ENCODE results near the gene KCNG2.

Gene KCNG2

GRCh38 chr18:79800371-79801180 lies 2.8 kb downstream of the KCNG2 start:
- DNase-seq: no peak

- DNase-seq: no peak
Measured at GRCh38 chr18:79801217-79801616, 3.5 kb downstream of the KCNG2 start.

- DNase-seq: no peak
Measured at GRCh38 chr18:79801641-79802040, 3.9 kb downstream of the KCNG2 start.

- DNase-seq: no peak
Measured at GRCh38 chr18:79802298-79802697, 4.6 kb downstream of the KCNG2 start.

GRCh38 chr18:79803611-79804051 lies 5.9 kb downstream of the KCNG2 start:
- DNase-seq: no peak

- no peak for DNase-seq
Measured at GRCh38 chr18:79804130-79804787, 6.5 kb downstream of the KCNG2 start.

- no peak for DNase-seq
Measured at GRCh38 chr18:79805211-79805887, 7.6 kb downstream of the KCNG2 start.

- DNase-seq: no peak
Measured at GRCh38 chr18:79805926-79806487, 8.3 kb downstream of the KCNG2 start.

GRCh38 chr18:79806976-79807841 lies 9.5 kb downstream of the KCNG2 start:
- DNase-seq: no peak

- DNase-seq: no peak
Measured at GRCh38 chr18:79809482-79810192, 11.9 kb downstream of the KCNG2 start.

GRCh38 chr18:79812052-79812451 lies 14.3 kb downstream of the KCNG2 start:
- no peak for DNase-seq

GRCh38 chr18:79814373-79814772 lies 16.6 kb downstream of the KCNG2 start:
- DNase-seq: no peak

GRCh38 chr18:79815657-79816056 lies 17.9 kb downstream of the KCNG2 start:
- DNase-seq: no peak

- no peak for DNase-seq
Measured at GRCh38 chr18:79816092-79816491, 18.4 kb downstream of the KCNG2 start.

GRCh38 chr18:79816981-79817606 lies 19.4 kb downstream of the KCNG2 start:
- DNase-seq: no peak

GRCh38 chr18:79817607-79817998 lies 19.9 kb downstream of the KCNG2 start:
- DNase-seq: no peak

- no peak for DNase-seq
Measured at GRCh38 chr18:79818036-79818435, 20.3 kb downstream of the KCNG2 start.

- no peak for DNase-seq
Measured at GRCh38 chr18:79818631-79819030, 20.9 kb downstream of the KCNG2 start.

- DNase-seq: no peak
Measured at GRCh38 chr18:79819064-79819967, 21.6 kb downstream of the KCNG2 start.

GRCh38 chr18:79819968-79820351 lies 22.2 kb downstream of the KCNG2 start:
- no peak for DNase-seq

Data from activated CD4-positive, alpha-beta T cell treated with anti-CD3 and anti-CD28 coated beads, Interleukin-2, amount 50 U/mL, for 48 hours (primary cell).